GM12878 (cell line): ENCODE measurements around the gene MEGF11. TPM values are rescaled to one million over a fixed set of nuclear protein-coding genes. Genes with fewer than 3 reads are reported as not detected.

Experiments
- ATAC-seq: fragments of 200-7000 bp; cut with Tn5 transposase; 3 replicates; pipeline ENCODE4 v1.9.1; 2020; ENCODE audit warnings: mild to moderate bottlenecking, moderate library complexity
- BruUV-seq: library from RNA; stranded (reverse); fragments of 400-500 nt; replicated peaks from 2 replicates; lab custom pipeline; 2021; lab: Mats Ljungman, UMichigan
- CTCF ChIA-PET: fragments of 300-600 bp; sonication (Branson Sonifier 250); formaldehyde crosslinking; extraction: SDS; loops from one replicate; lab custom pipeline; 2021; ENCODE audit warnings: inconsistent platforms; lab: Yijun Ruan, JAX
- POLR2A ChIA-PET: fragments of 350-600 bp; formaldehyde crosslinking; extraction: SDS; loops from one replicate; lab custom pipeline; 2021; ENCODE audit warnings: inconsistent platforms; lab: Charles Lee
- RAD21 ChIA-PET: fragments of 300-600 bp; sonication (Branson Sonifier 250); formaldehyde crosslinking; loops from one replicate; lab custom pipeline; 2023; ENCODE audit warnings: antibody characterized with exemption; ENCODE audit not compliant: unreplicated experiment; lab: Charles Lee
- SMC1A ChIA-PET: fragments of 300-600 bp; sonication (Branson Sonifier 250); formaldehyde crosslinking; loops from one replicate; lab custom pipeline; 2023; ENCODE audit not compliant: unreplicated experiment, uncharacterized antibody; lab: Charles Lee
- DNase-seq: peaks from one replicate; pipeline ENCODE4 v3.0.0-alpha.2; 2011; ENCODE audit warnings: low read depth, low spot score
- FAIRE-seq: peaks from 3 replicates; lab custom pipeline; 2011; peaks lifted over from hg19 to GRCh38; lab: Jason Lieb, UNC
- H2AFZ ChIP-seq: 2 replicates; pipeline ENCODE4 v1.6.0; 2011; ENCODE audit warnings: low read depth, low read length, control low read depth; ENCODE audit not compliant: control insufficient read depth
- H3K27ac ChIP-seq: 2 replicates; pipeline ENCODE4 v1.5.1; 2011; ENCODE audit warnings: control low read depth; ENCODE audit not compliant: control insufficient read depth, insufficient read depth
- H3K27me3 ChIP-seq, 2 experiments: replicated peaks in 1 of 2; 2 replicates each; pipeline versions ENCODE4 v1.6.0 to v1.6.1; 2011; ENCODE audit warnings: low read length in 1 of 2; ENCODE audit not compliant: control insufficient read depth in 2 of 2, insufficient read depth in 2 of 2
- H3K36me3 ChIP-seq, 2 experiments: 2 replicates each; pipeline ENCODE4 v1.5.1; 2011; ENCODE audit warnings: low read length in 1 of 2; ENCODE audit not compliant: control insufficient read depth in 2 of 2, insufficient read depth in 2 of 2
- H3K4me1 ChIP-seq: 2 replicates; pipeline ENCODE4 v1.6.1; 2011; ENCODE audit warnings: mild to moderate bottlenecking, low read length, moderate library complexity, mixed read lengths; ENCODE audit not compliant: control insufficient read depth, insufficient read depth
- H3K4me2 ChIP-seq: 2 replicates; pipeline ENCODE4 v1.6.0; 2011; ENCODE audit warnings: control low read depth; ENCODE audit not compliant: control insufficient read depth, insufficient read depth
- H3K4me3 ChIP-seq: fragments of 200-600 bp; sonication (generic); 2 replicates; pipeline ENCODE4 v1.5.1; 2016
- H3K79me2 ChIP-seq: 2 replicates; pipeline ENCODE4 v1.6.0; 2011; ENCODE audit warnings: low read length; ENCODE audit not compliant: control insufficient read depth, insufficient read depth
- H3K9ac ChIP-seq: 2 replicates; pipeline ENCODE4 v1.8.0; 2011; ENCODE audit warnings: low read length, control low read depth, mixed read lengths; ENCODE audit not compliant: control insufficient read depth, insufficient read depth
- H3K9me3 ChIP-seq: replicated peaks from 3 replicates; pipeline ENCODE4 v1.5.1; 2011; ENCODE audit warnings: mild to moderate bottlenecking, low read length; ENCODE audit not compliant: control insufficient read depth, insufficient read depth
- H4K20me1 ChIP-seq: 2 replicates; pipeline ENCODE4 v1.6.0; 2011; ENCODE audit not compliant: control insufficient read depth, insufficient read depth
- BCL3 ChIP-seq: IDR thresholded peaks from 2 replicates; pipeline ENCODE4 v1.6.1; 2011; ENCODE audit warnings: borderline replicate concordance, low read depth, mild to moderate bottlenecking, moderate library complexity, low read length; ENCODE audit not compliant: insufficient read depth, poor library complexity, severe bottlenecking
- CBFB ChIP-seq: IDR thresholded peaks from 2 replicates; pipeline ENCODE4 v1.6.1; 2016; ENCODE audit warnings: antibody characterized with exemption, low read depth
- CTCF ChIP-seq, 3 experiments: IDR thresholded peaks in 2 of 3; conservative IDR thresholded peaks in 1 of 3; 2 replicates each; pipeline ENCODE4 v1.5.1; 2011; ENCODE audit warnings: low read depth in 3 of 3, low read length in 3 of 3, mild to moderate bottlenecking in 3 of 3, control low read depth in 2 of 3, moderate library complexity in 2 of 3, inconsistent platforms in 1 of 3, mixed read lengths in 1 of 3; ENCODE audit not compliant: control insufficient read depth in 2 of 3, insufficient read depth in 1 of 3; ENCODE audit errors: extremely low read depth in 1 of 3
- JUND ChIP-seq: IDR thresholded peaks from 2 replicates; pipeline ENCODE4 v1.6.1; 2012; ENCODE audit warnings: low read depth, mild to moderate bottlenecking, low read length, improper control_type of control experiment, moderate library complexity
- MYC ChIP-seq: IDR thresholded peaks from 2 replicates; pipeline ENCODE4 v1.6.1; 2011; ENCODE audit warnings: mild to moderate bottlenecking, low read length, moderate library complexity, inconsistent platforms; ENCODE audit not compliant: insufficient read depth, insufficient replicate concordance, insufficient read length, severe bottlenecking
- SP1 ChIP-seq: IDR thresholded peaks from one replicate; pipeline ENCODE4 v1.6.1; 2011; ENCODE audit warnings: low read depth, low read length
- SPI1 ChIP-seq: IDR thresholded peaks from 2 replicates; pipeline ENCODE4 v1.6.1; 2011; ENCODE audit warnings: low read depth, mild to moderate bottlenecking, low read length, moderate library complexity, borderline replicate concordance; ENCODE audit not compliant: insufficient read depth
- SUZ12 ChIP-seq: fragments of 200-600 bp; sonication (generic); IDR thresholded peaks from one replicate; pipeline ENCODE4 v1.6.1; 2018; ENCODE audit warnings: antibody characterized with exemption, mild to moderate bottlenecking; ENCODE audit not compliant: unreplicated experiment
- WRNIP1 ChIP-seq: IDR thresholded peaks from 2 replicates; pipeline ENCODE4 v1.6.1; 2011; ENCODE audit warnings: low read depth, low read length, improper control_type of control experiment, borderline replicate concordance
- ZZZ3 ChIP-seq: IDR thresholded peaks from 2 replicates; pipeline ENCODE4 v1.6.1; 2011; ENCODE audit warnings: low read depth; ENCODE audit not compliant: control insufficient read depth, insufficient read length
- WGBS: methylation state at CpG from one replicate; pipeline ENCODE4 v1.1.6; 2016; ENCODE audit warnings: low lambda C conversion rate; ENCODE audit not compliant: insufficient replicate concordance, insufficient coverage; ENCODE audit errors: missing lambda C conversion rate; 5-methylcytosine and 5-hydroxymethylcytosine counted together
- in situ Hi-C: fragments of 300-500 bp; cut with MboI; formaldehyde crosslinking; loops from 9 replicates; pipeline ENCODE4 v1.14.3; 2018; ENCODE audit warnings: mixed read lengths
- intact Hi-C: fragments of 100-400 bp; cut with micrococcal nuclease; formaldehyde crosslinking; loops from one replicate; pipeline ENCODE4 v1.14.2; 2022; ENCODE audit not compliant: unreplicated experiment
- polyA plus RNA-seq, 11 experiments: library from polyadenylated mRNA; depleted of rRNA in 4 of 11; unstranded in 6 of 11; stranded (reverse) in 5 of 11; fragments of >200 nt; fragmentation: Nextera tagmentation in 4 of 11; fragmentation: Illumina TruSeq in 1 of 11; extraction: Ambion mirVana in 4 of 11; extraction: Trizol in 1 of 11; gene quantifications; 1 replicate in 1 of 11; 2 replicates in 10 of 11; pipeline versions ENCODE4 v1.2.1 to v1.2.3, GENCODE V29; 2011 to 2016; ENCODE audit warnings: inconsistent platforms in 2 of 11, missing spikeins in 2 of 11, low read depth in 1 of 11
- total RNA-seq, 4 experiments: library from RNA; depleted of rRNA in 3 of 4; stranded (reverse); fragments of >200 nt in 3 of 4; fragmentation: Illumina TruSeq in 1 of 4; extraction: Trizol in 1 of 4; gene quantifications; 2 replicates each; pipeline versions ENCODE4 v1.2.1 to v1.2.3, GENCODE V29; 2013 to 2021

Gene MEGF11
- total and polyA plus RNA-seq, 10 of the 15 experiments (the other 5 are each of a cell fraction or from before 2014, with no cell fraction given): 0.03 to 1.7 (median 0.49) TPM

- ChIA-PET CTCF (interaction anchor here (0.6 to 1.4 kb wide), 3 partner anchors 12 to 33 kb away, joined by 3 to 4 read pairs (median 3); no protein-coding TSS in a partner anchor), RAD21 (no interaction called here), POLR2A (no interaction called here), SMC1A (no interaction called here)
- no peak overlapping the region for H2AFZ ChIP-seq
- no peaks in the 10 kb centered on the region for H3K9me3 ChIP-seq
- intact Hi-C loops (no loop called here), in situ Hi-C loops (no loop called here)
- no peak overlapping the region for H3K27ac ChIP-seq
- BruUV-seq: no TSS peak
- H3K4me3 ChIP-seq: no peak overlapping the region
- FAIRE-seq: no peak
- ATAC-seq: no peak
- H3K27me3 ChIP-seq: no peaks in the 10 kb centered on the region; a peak in 1 of 4 replicates
- H3K4me2 ChIP-seq: no peak overlapping the region
- H4K20me1 ChIP-seq: no peaks in the 10 kb centered on the region
- peaks cover 20% of the 10 kb centered on the region for H3K4me1 ChIP-seq
- H3K36me3 ChIP-seq: no peaks in the 10 kb centered on the region
- no peak for TF ChIP-seq WRNIP1
- no peak for TF ChIP-seq JUND
- no peak for DNase-seq
- H3K79me2 ChIP-seq: no peaks in the 10 kb centered on the region
- H3K9ac ChIP-seq: no peak overlapping the region
- WGBS: 15% methylated on average over 2 of the region's 2 CpGs
These were observed 96.0 kb downstream of the MEGF11 start for GRCh38 chr15:66157507-66157906.

- ATAC-seq (no peak), DNase-seq (no peak), FAIRE-seq (no peak)
- no peaks in the 10 kb centered on the region for H4K20me1 ChIP-seq
- no peak overlapping the region for H3K4me3 ChIP-seq
- H3K27ac ChIP-seq: no peak overlapping the region
- 40% methylated on average over 10 of the region's 10 CpGs for whole genome bisulfite sequencing
- H2AFZ ChIP-seq: no peak overlapping the region
- no peak overlapping the region for H3K4me2 ChIP-seq
- H3K9me3 ChIP-seq: no peaks in the 10 kb centered on the region
- intact Hi-C loops: no loop called here
- H3K79me2 ChIP-seq: no peaks in the 10 kb centered on the region
- in situ Hi-C loops: no loop called here
- SMC1A ChIA-PET: no interaction called here
- RAD21 ChIA-PET: no interaction called here
- peaks cover 20% of the 10 kb centered on the region for H3K4me1 ChIP-seq
- H3K27me3 ChIP-seq: no peaks in the 10 kb centered on the region; a peak in 1 of 4 replicates
- no peaks in the 10 kb centered on the region for H3K36me3 ChIP-seq
- CTCF ChIA-PET: interaction anchor here (1.4 kb wide), 1 partner anchor 30 kb away, joined by 3 read pairs; no protein-coding TSS in a partner anchor
- POLR2A ChIA-PET: no interaction called here
- no TSS peak for BruUV-seq
- no peak overlapping the region for H3K9ac ChIP-seq
- no peak for TF ChIP-seq SP1
- no peak for TF ChIP-seq CTCF (IDR thresholded peaks at IDR 0.05 in 2 of 3, conservative IDR thresholded peaks at IDR 0.05 in 1 of 3; ENCODE audit: control insufficient read depth in 2 of 3, extremely low read depth in 1 of 3, insufficient read depth in 1 of 3, low read depth in 3 of 3, low read length in 3 of 3)
- no peak for TF ChIP-seq BCL3
- no peak for TF ChIP-seq SUZ12
- TF ChIP-seq ZZZ3: no peak
- TF ChIP-seq MYC: no peak
- TF ChIP-seq SPI1: no peak
- no peak for TF ChIP-seq CBFB
These were observed 97.1 kb downstream of the MEGF11 start for GRCh38 chr15:66156310-66156975.
